ENCODE measurements around the gene ELMO3. TPM values are rescaled to one million over a fixed set of nuclear protein-coding genes. Genes with fewer than 3 reads are reported as not detected.

The ELMO3 gene
- total and polyA plus RNA-seq, 2 donors (not counting 1 experiment from before 2014, with no cell fraction given) = 0.33 to 0.36 TPM

GRCh38 chr16:67210069-67210937, 11.4 kb downstream of the ELMO3 start:
- TF ChIP-seq EZH2 (IDR thresholded peaks at IDR 0.05; ENCODE audit: low read length, missing control alignments) (no peak), CTCF (conservative IDR thresholded peaks at IDR 0.05 in 1 of 2, IDR thresholded peaks at IDR 0.05 in 1 of 2; ENCODE audit: low read depth in 1 of 2, low read length in 2 of 2) (no peak)
- Histone ChIP-seq H3K36me3 (ENCODE audit: control insufficient read depth, insufficient read depth, low read length) (no peaks in the 10 kb centered on the region), H3K27ac (ENCODE audit: insufficient read depth, low read length) (no peak overlapping the region), H3K27me3 (ENCODE audit: control insufficient read depth, insufficient read depth, low read length) (no peaks in the 10 kb centered on the region), H2AFZ (ENCODE audit: low read length) (no peak overlapping the region), H3K79me2 (ENCODE audit: control insufficient read depth, insufficient read depth, low read length) (no peaks in the 10 kb centered on the region), H3K4me3 (replicated peaks in 1 of 4; ENCODE audit: control extremely low read depth in 1 of 4, insufficient read depth in 1 of 4, low read depth in 3 of 4, low read length in 4 of 4) (no peak overlapping the region), H3K4me2 (ENCODE audit: extremely low read depth, insufficient read depth, low read length) (no peak overlapping the region), H4K20me1 (ENCODE audit: control insufficient read depth, extremely low read depth, insufficient read depth, low read length) (no peaks in the 10 kb centered on the region), H3K4me1 (ENCODE audit: control insufficient read depth, extremely low read depth, insufficient read depth, low read length) (peaks cover 12% of the 10 kb centered on the region), H3K9me3 (ENCODE audit: control insufficient read depth, insufficient read depth, low read depth, low read length) (no peaks in the 10 kb centered on the region), H3K9ac (ENCODE audit: insufficient read depth, low read length) (no peak overlapping the region)
- DNase-seq (ENCODE audit: low read depth in 2 of 2) = no peak

- Histone ChIP-seq H3K4me1 (ENCODE audit: control insufficient read depth, extremely low read depth, insufficient read depth, low read length) (peaks cover 12% of the 10 kb centered on the region), H4K20me1 (ENCODE audit: control insufficient read depth, extremely low read depth, insufficient read depth, low read length) (no peaks in the 10 kb centered on the region), H3K9ac (ENCODE audit: insufficient read depth, low read length) (no peak overlapping the region), H3K36me3 (ENCODE audit: control insufficient read depth, insufficient read depth, low read length) (no peaks in the 10 kb centered on the region), H3K9me3 (ENCODE audit: control insufficient read depth, insufficient read depth, low read depth, low read length) (no peaks in the 10 kb centered on the region), H3K27me3 (ENCODE audit: control insufficient read depth, insufficient read depth, low read length) (no peaks in the 10 kb centered on the region), H3K4me2 (ENCODE audit: extremely low read depth, insufficient read depth, low read length) (no peak overlapping the region), H3K4me3 (replicated peaks in 1 of 4; ENCODE audit: control extremely low read depth in 1 of 4, insufficient read depth in 1 of 4, low read depth in 3 of 4, low read length in 4 of 4) (no peak overlapping the region), H3K79me2 (ENCODE audit: control insufficient read depth, insufficient read depth, low read length) (no peaks in the 10 kb centered on the region), H3K27ac (ENCODE audit: insufficient read depth, low read length) (no peak overlapping the region), H2AFZ (ENCODE audit: low read length) (no peak overlapping the region)
- TF ChIP-seq CTCF (conservative IDR thresholded peaks at IDR 0.05 in 1 of 2, IDR thresholded peaks at IDR 0.05 in 1 of 2; ENCODE audit: low read depth in 1 of 2, low read length in 2 of 2) = no peak
- TF ChIP-seq EZH2 (IDR thresholded peaks at IDR 0.05; ENCODE audit: low read length, missing control alignments) = no peak
- DNase-seq (ENCODE audit: low read depth in 2 of 2) = no peak
Observed at GRCh38 chr16:67211674-67212073, 12.7 kb downstream of the ELMO3 start.

- Histone ChIP-seq H3K79me2 (ENCODE audit: control insufficient read depth, insufficient read depth, low read length) (no peaks in the 10 kb centered on the region), H3K27ac (ENCODE audit: insufficient read depth, low read length) (no peak overlapping the region), H3K4me2 (ENCODE audit: extremely low read depth, insufficient read depth, low read length) (no peak overlapping the region), H4K20me1 (ENCODE audit: control insufficient read depth, extremely low read depth, insufficient read depth, low read length) (no peaks in the 10 kb centered on the region), H2AFZ (ENCODE audit: low read length) (no peak overlapping the region), H3K9ac (ENCODE audit: insufficient read depth, low read length) (no peak overlapping the region), H3K4me1 (ENCODE audit: control insufficient read depth, extremely low read depth, insufficient read depth, low read length) (peaks cover 11% of the 10 kb centered on the region), H3K27me3 (ENCODE audit: control insufficient read depth, insufficient read depth, low read length) (no peaks in the 10 kb centered on the region), H3K4me3 (replicated peaks in 1 of 4; ENCODE audit: control extremely low read depth in 1 of 4, insufficient read depth in 1 of 4, low read depth in 3 of 4, low read length in 4 of 4) (no peak overlapping the region), H3K9me3 (ENCODE audit: control insufficient read depth, insufficient read depth, low read depth, low read length) (no peaks in the 10 kb centered on the region), H3K36me3 (ENCODE audit: control insufficient read depth, insufficient read depth, low read length) (no peaks in the 10 kb centered on the region)
- DNase-seq (ENCODE audit: low read depth in 2 of 2) = no peak
- TF ChIP-seq CTCF (conservative IDR thresholded peaks at IDR 0.05 in 1 of 2, IDR thresholded peaks at IDR 0.05 in 1 of 2; ENCODE audit: low read depth in 1 of 2, low read length in 2 of 2) (no peak), EZH2 (IDR thresholded peaks at IDR 0.05; ENCODE audit: low read length, missing control alignments) (no peak)
Observed at GRCh38 chr16:67212766-67213165, 13.8 kb downstream of the ELMO3 start.

Data from fibroblast of lung (primary cell).